HFF-Myc (cell line): ENCODE data around the gene MYL12A.
A peak's percentile ranks its signal among the peaks of the same experiment; 100 is the strongest.

ENCODE experiments used
- DNase-seq: peaks from one replicate; pipeline ENCODE4 v3.0.0-alpha.2; 2011; ENCODE audit warnings: low read depth; ENCODE audit errors: extremely low read depth
- H3K4me3 ChIP-seq: replicated peaks from 2 replicates; pipeline ENCODE4 v1.5.1; 2011; ENCODE audit warnings: low read depth, mild to moderate bottlenecking, control low read depth, low read length
- CTCF ChIP-seq: IDR thresholded peaks from 2 replicates; pipeline ENCODE4 v1.5.1; 2012; ENCODE audit warnings: mild to moderate bottlenecking, low read depth, low read length, control low read depth; ENCODE audit errors: missing control alignments

Gene MYL12A

GRCh38 chr18:3262234-3263131 lies 14.9 kb downstream of the MYL12A start:
- TF ChIP-seq CTCF: no peak
- no peak for DNase-seq
- peak overlapping the region; percentile 81 for H3K4me3 ChIP-seq

GRCh38 chr18:3263132-3263700 lies 15.6 kb downstream of the MYL12A start:
- DNase-seq: no peak
- TF ChIP-seq CTCF: no peak
- peak overlapping the region; percentile 81 for H3K4me3 ChIP-seq

GRCh38 chr18:3264362-3264761 lies 16.8 kb downstream of the MYL12A start:
- H3K4me3 ChIP-seq: peak overlapping the region; percentile 81; the same call in 1 of the 2 replicates
- no peak for TF ChIP-seq CTCF
- DNase-seq: no peak

- no peak for TF ChIP-seq CTCF
- no peak for DNase-seq
- H3K4me3 ChIP-seq: no peak overlapping the region
Measured at GRCh38 chr18:3265564-3266033, 18.0 kb downstream of the MYL12A start.

GRCh38 chr18:3266062-3266608 lies 18.5 kb downstream of the MYL12A start:
- no peak for TF ChIP-seq CTCF
- no peak overlapping the region for H3K4me3 ChIP-seq
- DNase-seq: no peak

- DNase-seq: no peak
- no peak for TF ChIP-seq CTCF
- H3K4me3 ChIP-seq: no peak overlapping the region
Measured at GRCh38 chr18:3268306-3268705, 20.7 kb downstream of the MYL12A start.
